Fibroblast of villous mesenchyme (primary cell): ENCODE results near the gene ELMO3. TPM values are rescaled to one million over a fixed set of nuclear protein-coding genes. Genes with fewer than 3 reads are reported as not detected.
A peak's percentile ranks its signal among the peaks of the same experiment; 100 is the strongest.

Experiments
- DNase-seq: peaks from one replicate; pipeline ENCODE4 v3.0.0-alpha.2; 2010; ENCODE audit warnings: low read depth
- H3K4me3 ChIP-seq: 2 replicates; pipeline ENCODE4 v1.5.1; 2011; ENCODE audit warnings: low read depth, mild to moderate bottlenecking, low read length
- CTCF ChIP-seq: IDR thresholded peaks from 2 replicates; pipeline ENCODE4 v1.5.1; 2012; ENCODE audit warnings: low read depth, mild to moderate bottlenecking, low read length; ENCODE audit not compliant: insufficient read depth
- small RNA-seq: library from RNA; depleted of rRNA; stranded (forward); fragments of <200 nt; gene quantifications from one replicate; pipeline ENCODE3, GENCODE V24; 2012
- total RNA-seq: library from RNA; depleted of rRNA; stranded (reverse); fragments of >200 nt; gene quantifications from 2 replicates; pipeline ENCODE4 v1.2.3, GENCODE V29; 2012

ELMO3 gene
- total RNA-seq, 1 donor = 0.43 TPM

DNA sequence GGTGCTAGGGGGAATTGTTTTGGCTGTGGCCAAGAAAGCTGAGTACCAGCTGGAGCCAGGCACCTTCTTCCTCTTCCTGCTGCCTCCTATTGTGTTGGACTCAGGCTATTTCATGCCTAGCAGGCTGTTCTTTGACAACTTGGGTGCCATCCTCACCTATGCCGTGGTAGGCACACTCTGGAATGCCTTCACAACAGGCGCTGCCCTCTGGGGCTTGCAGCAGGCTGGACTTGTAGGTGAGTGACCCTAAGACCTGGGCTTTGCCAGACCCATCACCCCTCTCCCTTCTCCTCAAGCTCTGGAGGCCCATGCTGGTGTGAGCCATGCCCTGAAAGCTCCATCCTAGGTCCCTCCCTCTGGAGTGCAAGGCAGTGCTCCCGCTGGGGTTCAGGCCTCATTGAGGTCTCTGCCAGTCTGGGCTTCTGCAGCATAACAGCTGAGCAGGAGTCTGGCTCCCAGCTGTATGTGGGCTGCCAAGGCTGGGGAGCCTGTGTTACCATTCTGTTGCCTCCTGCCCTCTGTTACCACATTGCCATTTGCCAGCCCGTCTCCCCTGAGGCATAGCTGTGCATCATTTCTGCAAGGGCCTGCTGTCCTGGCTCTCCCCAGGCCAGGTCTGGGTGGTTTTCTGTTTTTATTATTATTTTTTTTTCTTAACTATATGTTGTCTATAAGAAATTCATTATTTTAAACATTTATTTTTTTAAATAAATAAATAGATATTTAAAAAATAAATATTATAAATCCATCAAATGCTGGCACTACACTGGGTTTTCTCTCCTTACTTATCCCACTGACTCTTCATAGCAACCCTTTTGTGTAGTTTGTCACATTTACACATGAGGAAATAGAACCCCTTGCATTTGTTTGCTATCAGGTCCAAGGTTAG is 53.9 kb downstream of the ELMO3 start:
- H3K4me3 ChIP-seq = no peak overlapping the region
- no peak for DNase-seq
- TF ChIP-seq CTCF = no peak

Small RNA genes lying within 50 kb of the gene (small RNA-seq; reads per million reads assigned to genes)
- gene MIR328 = 3.1 reads per million, percentile 69 among the genes with 10 or more reads in this experiment

Other genes with a start within 250 kb of the ELMO3 start
- 0.32 TPM in 1 of 2 replicates, not detected in the other for gene CES3, start 237.9 kb upstream of the ELMO3 start, total RNA-seq
- 1.9 and 4.3 TPM in 2 replicates for gene CES4A, start 210.5 kb upstream of the ELMO3 start, total RNA-seq
- gene CBFB, start 170.0 kb upstream of the ELMO3 start, total RNA-seq = 71.8 and 91.5 TPM in 2 replicates
- gene PHAF1, start 89.2 kb upstream of the ELMO3 start, total RNA-seq = 12.9 and 16.0 TPM in 2 replicates
- gene B3GNT9, start 48.1 kb upstream of the ELMO3 start, total RNA-seq = 41.9 and 46.4 TPM in 2 replicates
- 12.5 and 18.4 TPM in 2 replicates for gene TRADD, start 39.2 kb upstream of the ELMO3 start, total RNA-seq
- 8.6 and 10.6 TPM in 2 replicates for gene FBXL8, start 39.2 kb upstream of the ELMO3 start, total RNA-seq
- gene HSF4, start 34.4 kb upstream of the ELMO3 start, total RNA-seq = 2.6 and 3.0 TPM in 2 replicates
- 11.7 and 12.2 TPM in 2 replicates for gene NOL3, start 28.6 kb upstream of the ELMO3 start, total RNA-seq
- 9.3 and 9.9 TPM in 2 replicates for gene MATCAP1, start 15.2 kb upstream of the ELMO3 start, total RNA-seq
- not detected in 2 replicates for gene EXOC3L1, start 9.0 kb upstream of the ELMO3 start, total RNA-seq
- 64.1 and 75.1 TPM in 2 replicates for gene E2F4, start 7.0 kb upstream of the ELMO3 start, total RNA-seq
- gene TMEM208, start 28.0 kb downstream of the ELMO3 start, total RNA-seq = 25.5 and 29.0 TPM in 2 replicates
- 22.9 and 24.2 TPM in 2 replicates for gene FHOD1, start 48.4 kb downstream of the ELMO3 start, total RNA-seq
- gene SLC9A5, start 49.8 kb downstream of the ELMO3 start, total RNA-seq = 1.9 and 2.2 TPM in 2 replicates
- gene PLEKHG4, start 80.4 kb downstream of the ELMO3 start, total RNA-seq = 18.1 and 19.6 TPM in 2 replicates
- under 0.01 TPM in 1 of 2 replicates, not detected in the other for gene KCTD19, start 127.6 kb downstream of the ELMO3 start, total RNA-seq
- not detected in 2 replicates for gene LRRC36, start 127.7 kb downstream of the ELMO3 start, total RNA-seq
- 0.86 and 0.97 TPM in 2 replicates for gene TPPP3, start 194.4 kb downstream of the ELMO3 start, total RNA-seq
- 5.2 and 8.1 TPM in 2 replicates for gene ZDHHC1, start 217.3 kb downstream of the ELMO3 start, total RNA-seq
- gene HSD11B2, start 232.0 kb downstream of the ELMO3 start, total RNA-seq = not detected in 2 replicates